OCI-LY7 (cell line): ENCODE results near the gene DNMT3A. TPM values are rescaled to one million over a fixed set of nuclear protein-coding genes. Genes with fewer than 3 reads are reported as not detected.
"Not testable (repeated sequence)": the region's sequence is repeated elsewhere in the genome, so short reads cannot be mapped to it uniquely, and the experiment has no call there.

Source experiments
- BruUV-seq: library from RNA; stranded (reverse); fragments of 400-500 nt; replicated peaks from 2 replicates; lab custom pipeline; 2021; lab: Mats Ljungman, UMichigan
- CTCF ChIA-PET: fragments of 300-600 bp; sonication (Branson Sonifier 250); formaldehyde crosslinking; loops from one replicate; lab custom pipeline; 2022; ENCODE audit warnings: antibody characterized with exemption; ENCODE audit not compliant: unreplicated experiment; lab: Charles Lee
- POLR2A ChIA-PET: fragments of 300-600 bp; sonication (Branson Sonifier 250); formaldehyde crosslinking; loops from one replicate; lab custom pipeline; 2022; ENCODE audit warnings: antibody characterized with exemption; lab: Charles Lee
- DNase-seq: peaks from one replicate; pipeline ENCODE4 v3.0.0-alpha.2; 2015; ENCODE audit warnings: low spot score
- H2AFZ ChIP-seq: fragments of 200-600 bp; sonication (generic), shearing (Covaris generic); 2 replicates; pipeline ENCODE4 v1.6.1; 2014; ENCODE audit warnings: mild to moderate bottlenecking, antibody characterized with exemption, low read length, moderate library complexity
- H3K27ac ChIP-seq: fragments of 200-600 bp; sonication (generic); 2 replicates; pipeline ENCODE4 v1.5.1; 2014; ENCODE audit warnings: mixed run types, low read depth, mild to moderate bottlenecking, moderate library complexity, low read length, inconsistent platforms; ENCODE audit not compliant: poor library complexity, severe bottlenecking
- H3K36me3 ChIP-seq: fragments of 200-600 bp; sonication (generic); 2 replicates; pipeline ENCODE4 v1.6.1; 2014; ENCODE audit warnings: mild to moderate bottlenecking, antibody characterized with exemption, low read length, moderate library complexity, mixed read lengths; ENCODE audit not compliant: insufficient read depth
- H3K4me1 ChIP-seq: fragments of 200-600 bp; sonication (generic); 2 replicates; pipeline ENCODE4 v1.5.1; 2014; ENCODE audit warnings: mild to moderate bottlenecking, low read length; ENCODE audit not compliant: insufficient read depth, poor library complexity, severe bottlenecking
- H3K4me2 ChIP-seq: fragments of 200-600 bp; sonication (generic); 2 replicates; pipeline ENCODE4 v1.6.1; 2014; ENCODE audit warnings: mild to moderate bottlenecking, low read length
- H3K4me3 ChIP-seq: fragments of 200-600 bp; sonication (generic); 2 replicates; pipeline ENCODE4 v1.5.1; 2014; ENCODE audit warnings: mild to moderate bottlenecking, low read depth, low read length; ENCODE audit not compliant: poor library complexity, severe bottlenecking
- H3K79me2 ChIP-seq: fragments of 200-600 bp; sonication (generic); 2 replicates; pipeline ENCODE4 v1.6.1; 2016; ENCODE audit warnings: low read depth, mild to moderate bottlenecking, low read length, moderate library complexity, mixed read lengths; ENCODE audit not compliant: insufficient read depth
- H3K9me2 ChIP-seq: fragments of 200-600 bp; sonication (generic); 2 replicates; pipeline ENCODE4 v1.6.1; 2016; ENCODE audit warnings: mild to moderate bottlenecking, low read length, mixed read lengths; ENCODE audit not compliant: insufficient read depth
- H3K9me3 ChIP-seq: fragments of 200-600 bp; sonication (generic); 2 replicates; pipeline ENCODE4 v1.6.1; 2014; ENCODE audit warnings: mild to moderate bottlenecking, mixed run types, low read length, mixed read lengths
- H4K20me1 ChIP-seq: fragments of 200-600 bp; sonication (generic); 2 replicates; pipeline ENCODE4 v1.6.1; 2014; ENCODE audit warnings: mild to moderate bottlenecking, antibody characterized with exemption, low read length, moderate library complexity, mixed read lengths; ENCODE audit not compliant: insufficient read depth
- CTCF ChIP-seq: fragments of 200-600 bp; sonication (generic); conservative IDR thresholded peaks from 2 replicates; pipeline ENCODE4 v1.5.1; 2014; ENCODE audit warnings: mild to moderate bottlenecking, antibody characterized with exemption, low read length, moderate library complexity, mixed read lengths
- EZH2phosphoT487 ChIP-seq: fragments of 200-600 bp; sonication (generic); IDR thresholded peaks from 2 replicates; pipeline ENCODE4 v1.6.1; 2018; ENCODE audit warnings: low read depth, borderline replicate concordance, mild to moderate bottlenecking, mixed run types, antibody characterized with exemption, low read length, moderate library complexity, mixed read lengths
- intact Hi-C: fragments of 100-400 bp; cut with micrococcal nuclease; formaldehyde crosslinking; loops from one replicate; pipeline ENCODE4 v1.10.0; 2022; ENCODE audit not compliant: unreplicated experiment
- total RNA-seq, 2 experiments: library from RNA; depleted of rRNA in 1 of 2; stranded (reverse); fragments of >200 nt in 1 of 2; shearing (Covaris generic) in 1 of 2; gene quantifications; 2 replicates each; pipeline ENCODE4 v1.2.3, GENCODE V29; 2014 to 2022

Gene DNMT3A
- total RNA-seq, 2 experiments from 2014 or later = 2.8 to 7.3 TPM

- H4K20me1 ChIP-seq = no peaks in the 10 kb centered on the region; the same call in 1 of the 2 replicates
- H3K4me2 ChIP-seq = no peak overlapping the region
- POLR2A ChIA-PET = no interaction called here
- no TSS peak for BruUV-seq
- peaks cover 18% of the 10 kb centered on the region for H3K4me1 ChIP-seq
- no peak overlapping the region for H2AFZ ChIP-seq
- intact Hi-C loops = no loop called here
- CTCF ChIA-PET = no interaction called here
- H3K79me2 ChIP-seq = no peaks in the 10 kb centered on the region
- no peaks in the 10 kb centered on the region for H3K9me2 ChIP-seq
- H3K27ac ChIP-seq = no peak overlapping the region
- H3K36me3 ChIP-seq = no peaks in the 10 kb centered on the region
- H3K9me3 ChIP-seq = no peaks in the 10 kb centered on the region
- no peak overlapping the region for H3K4me3 ChIP-seq
- DNase-seq = no peak
- TF ChIP-seq EZH2phosphoT487 = no peak
- no peak for TF ChIP-seq CTCF
These were observed 66.7 kb downstream of the DNMT3A start for GRCh38 chr2:25274868-25275574.

GRCh38 chr2:25273985-25274535 lies 67.7 kb downstream of the DNMT3A start:
- Histone ChIP-seq H3K4me3 (no peak overlapping the region), H3K9me3 (no peaks in the 10 kb centered on the region), H3K4me1 (peaks cover 8% of the 10 kb centered on the region), H3K36me3 (no peaks in the 10 kb centered on the region), H3K27ac (no peak overlapping the region), H4K20me1 (no peaks in the 10 kb centered on the region; the same call in 1 of the 2 replicates), H3K9me2 (no peaks in the 10 kb centered on the region), H3K4me2 (no peak overlapping the region), H3K79me2 (no peaks in the 10 kb centered on the region), H2AFZ (no peak overlapping the region)
- no peak for TF ChIP-seq EZH2phosphoT487
- no peak for TF ChIP-seq CTCF
- no peak for DNase-seq
- intact Hi-C loops = no loop called here
- POLR2A ChIA-PET = no interaction called here
- CTCF ChIA-PET = no interaction called here
- no TSS peak for BruUV-seq

GRCh38 chr2:25272705-25273104 lies 69.0 kb downstream of the DNMT3A start:
- H4K20me1 ChIP-seq, BruUV-seq, H3K9me3 ChIP-seq, H3K4me3 ChIP-seq, H3K4me1 ChIP-seq, DNase-seq, H3K9me2 ChIP-seq, H3K79me2 ChIP-seq, CTCF ChIA-PET, H3K4me2 ChIP-seq, H2AFZ ChIP-seq, H3K27ac ChIP-seq, intact Hi-C loops, POLR2A ChIA-PET, H3K36me3 ChIP-seq: not testable (repeated sequence)
